Measurements from ENCODE around the gene MYT1. TPM values are rescaled to one million over a fixed set of nuclear protein-coding genes. Genes with fewer than 3 reads are reported as not detected.

The MYT1 gene
- total and polyA plus RNA-seq, 9 donors: 0.04 to 0.30 (median 0.09) TPM

DNA sequence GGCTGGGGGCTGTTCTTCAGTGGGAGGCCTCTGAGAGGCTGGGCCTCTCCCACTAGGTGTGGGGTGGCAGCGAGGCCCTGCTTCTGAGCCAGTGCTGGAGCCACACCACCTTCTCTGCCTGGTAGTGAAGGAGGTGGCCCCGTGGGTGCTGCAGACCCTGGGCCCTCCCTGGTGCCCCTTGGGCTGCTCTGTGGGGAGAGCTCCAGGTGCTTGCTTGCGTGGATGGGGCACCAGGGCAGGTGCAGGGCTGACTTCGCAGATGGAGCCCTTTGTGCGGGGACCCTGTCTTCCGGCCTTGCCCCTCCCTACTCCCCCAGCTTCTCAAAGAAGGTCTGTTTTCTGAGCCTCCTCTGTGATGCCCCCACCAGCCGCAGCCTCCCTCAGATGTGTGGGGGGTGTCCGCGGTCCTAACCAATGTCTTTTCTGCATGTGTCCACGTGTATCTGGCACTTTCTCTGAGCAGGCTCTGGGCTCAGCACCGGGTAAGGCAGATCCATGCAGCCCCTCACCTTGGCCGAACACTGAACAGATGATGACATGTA lies 17.2 kb upstream of the MYT1 start:
- Histone ChIP-seq H3K27ac (ENCODE audit: low read length) (no peak overlapping the region), H3K27me3 (ENCODE audit: control insufficient read depth, insufficient read depth, low read length) (peaks cover 6% of the 10 kb centered on the region), H3K4me1 (ENCODE audit: control insufficient read depth, insufficient read depth, low read length) (no peaks in the 10 kb centered on the region), H3K4me3 (ENCODE audit: low read length) (no peak overlapping the region), H3K9me3 (replicated peaks; ENCODE audit: control insufficient read depth, low read depth, low read length) (peaks cover 8% of the 10 kb centered on the region), H3K36me3 (ENCODE audit: control insufficient read depth, insufficient read depth, low read length) (no peaks in the 10 kb centered on the region)
- WGBS (ENCODE audit: insufficient coverage): 73% methylated on average over 6 of the region's 12 CpGs
- DNase-seq: no peak

DNA sequence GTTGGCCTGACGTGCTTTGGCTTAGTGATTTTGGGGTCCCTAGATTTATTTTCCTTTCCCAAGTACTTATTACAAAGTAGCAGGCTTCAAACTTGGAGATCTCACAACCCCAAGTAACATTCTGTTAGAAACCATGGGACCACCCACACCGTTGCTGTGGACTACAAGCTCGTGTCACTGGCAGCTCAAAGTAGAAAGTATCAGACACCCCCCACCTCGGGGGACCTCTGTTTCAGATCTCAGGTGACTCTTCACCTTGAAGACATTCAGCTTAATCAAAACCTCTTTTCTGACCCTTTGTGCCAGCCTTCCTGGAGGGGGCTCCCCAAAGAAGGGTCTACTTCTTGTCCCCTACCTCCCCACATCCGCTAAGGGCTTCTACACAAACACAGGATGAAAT lies 15.7 kb upstream of the MYT1 start:
- H3K9me3 ChIP-seq (replicated peaks; ENCODE audit: control insufficient read depth, low read depth, low read length): peaks cover 8% of the 10 kb centered on the region
- no peaks in the 10 kb centered on the region for H3K36me3 ChIP-seq (ENCODE audit: control insufficient read depth, insufficient read depth, low read length)
- H3K4me3 ChIP-seq (ENCODE audit: low read length): no peak overlapping the region
- peaks cover 2% of the 10 kb centered on the region for H3K27me3 ChIP-seq (ENCODE audit: control insufficient read depth, insufficient read depth, low read length)
- no peak overlapping the region for H3K27ac ChIP-seq (ENCODE audit: low read length)
- H3K4me1 ChIP-seq (ENCODE audit: control insufficient read depth, insufficient read depth, low read length): no peaks in the 10 kb centered on the region
- DNase-seq: no peak
- 55% methylated on average over 2 of the region's 5 CpGs for WGBS (ENCODE audit: insufficient coverage)

DNA sequence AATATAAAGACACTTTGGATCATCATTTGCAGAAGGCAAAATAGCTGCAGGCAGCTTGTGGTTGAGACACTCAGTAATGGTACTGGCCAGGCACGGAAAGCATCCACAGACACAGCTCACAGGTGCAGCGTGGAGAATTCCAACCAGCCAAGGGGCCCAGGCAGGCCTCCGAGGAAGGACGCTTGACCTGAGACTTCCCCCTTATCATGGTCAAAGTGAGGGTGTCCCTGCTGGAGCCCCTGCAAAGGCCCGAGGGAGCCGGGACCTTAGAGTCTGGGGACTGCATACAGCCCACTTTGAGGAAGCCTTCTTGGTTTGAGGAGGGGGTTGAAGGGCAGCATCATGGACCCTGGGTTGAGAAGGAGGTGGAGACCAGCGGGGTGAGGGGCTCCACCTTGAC lies 15.1 kb upstream of the MYT1 start:
- H3K9me3 ChIP-seq (replicated peaks; ENCODE audit: control insufficient read depth, low read depth, low read length): peaks cover 8% of the 10 kb centered on the region
- WGBS (ENCODE audit: insufficient coverage): 94% methylated on average over 3 of the region's 7 CpGs

DNA sequence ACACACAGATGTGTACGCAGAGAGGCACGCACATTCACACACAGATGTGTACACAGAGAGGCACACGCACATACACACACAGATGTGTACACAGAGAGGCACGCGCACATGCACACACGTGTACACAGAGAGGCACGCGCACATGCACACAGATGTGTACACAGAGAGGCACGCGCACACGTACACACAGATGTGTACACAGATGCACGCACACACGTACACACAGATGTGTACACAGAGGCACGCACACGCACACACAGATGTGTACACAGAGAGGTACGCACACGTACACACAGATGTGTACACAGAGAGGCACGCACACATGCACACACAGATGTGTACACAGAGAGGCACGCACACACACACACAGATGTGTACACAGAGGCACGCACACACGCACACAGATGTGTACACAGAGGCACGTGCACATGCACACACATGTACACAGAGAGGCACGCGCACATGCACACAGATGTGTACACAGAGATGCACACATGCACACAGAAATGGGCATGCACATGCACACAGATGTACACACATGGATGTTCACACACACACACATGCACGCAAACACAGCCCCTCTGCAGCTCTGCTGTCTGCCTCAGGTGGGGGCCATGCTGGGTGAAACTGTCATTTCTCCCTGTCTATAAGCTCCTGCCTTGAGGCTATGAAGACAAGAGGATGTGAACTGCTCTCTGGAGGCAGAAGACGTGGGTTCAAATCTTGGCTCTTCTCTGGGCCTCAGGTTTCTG lies 14.3 kb upstream of the MYT1 start:
- H3K27me3 ChIP-seq (ENCODE audit: control insufficient read depth, insufficient read depth, low read length): peaks cover under 1% of the 10 kb centered on the region
- no peak for DNase-seq

More for the DNA sequence above, 15.1 kb upstream of the MYT1 start:
- Histone ChIP-seq H3K36me3 (ENCODE audit: control insufficient read depth, insufficient read depth, low read length) (no peaks in the 10 kb centered on the region), H3K4me1 (ENCODE audit: control insufficient read depth, insufficient read depth, low read length) (no peaks in the 10 kb centered on the region), H3K4me3 (ENCODE audit: low read length) (no peak overlapping the region), H3K27ac (ENCODE audit: low read length) (no peak overlapping the region), H3K27me3 (ENCODE audit: control insufficient read depth, insufficient read depth, low read length) (peaks cover 2% of the 10 kb centered on the region)
- DNase-seq: no peak

DNA sequence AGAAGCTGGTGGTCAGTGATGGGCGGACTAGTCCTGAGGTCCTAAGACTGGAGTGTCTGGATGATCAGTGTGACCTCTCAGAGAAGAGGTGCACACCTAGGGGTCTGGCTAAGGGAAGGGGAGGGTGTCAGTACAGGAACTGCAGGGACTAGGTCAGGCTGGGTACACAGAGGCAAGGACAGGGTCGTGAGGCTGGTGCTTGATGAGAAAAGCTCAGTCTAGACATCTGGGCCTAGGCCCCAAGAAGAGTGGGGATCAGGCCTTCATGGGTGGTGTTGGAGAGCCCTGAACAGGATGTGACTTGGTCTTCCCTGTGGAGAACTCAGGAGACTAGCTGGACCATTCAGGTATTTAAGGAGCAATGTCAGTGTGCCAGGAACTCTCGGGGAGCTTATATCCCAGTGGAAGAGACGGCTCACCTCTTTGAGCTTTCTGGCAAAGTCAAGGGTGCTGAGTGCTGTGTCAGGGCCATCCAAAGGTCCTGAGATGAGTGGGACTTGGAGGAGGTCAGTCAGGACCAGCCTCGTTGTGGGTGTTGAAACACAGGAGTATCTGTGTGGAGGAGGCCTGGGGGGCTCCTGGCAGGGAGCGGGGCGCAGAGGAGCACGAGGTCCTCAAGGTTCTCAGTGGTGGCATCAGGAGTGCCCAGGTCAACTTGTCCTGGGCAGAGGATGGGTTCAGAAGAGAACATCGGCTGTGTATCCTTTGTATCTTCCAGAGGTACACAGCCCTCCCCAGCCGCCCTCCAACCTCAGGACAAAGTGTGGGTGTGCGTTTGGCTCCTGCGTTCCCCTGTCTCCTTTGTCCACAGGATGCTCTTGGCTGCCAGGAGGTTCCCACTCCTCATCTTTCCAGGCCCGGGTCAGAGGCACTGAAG lies 13.3 kb upstream of the MYT1 start:
- no peaks in the 10 kb centered on the region for H3K4me1 ChIP-seq (ENCODE audit: control insufficient read depth, insufficient read depth, low read length)
- no peaks in the 10 kb centered on the region for H3K36me3 ChIP-seq (ENCODE audit: control insufficient read depth, insufficient read depth, low read length)
- WGBS (ENCODE audit: insufficient coverage): 73% methylated on average over 12 of the region's 13 CpGs
- no peaks in the 10 kb centered on the region for H3K9me3 ChIP-seq (replicated peaks; ENCODE audit: control insufficient read depth, low read depth, low read length)
- no peak overlapping the region for H3K4me3 ChIP-seq (ENCODE audit: low read length)
- no peak for DNase-seq
- no peak overlapping the region for H3K27ac ChIP-seq (ENCODE audit: low read length)
- no peaks in the 10 kb centered on the region for H3K27me3 ChIP-seq (ENCODE audit: control insufficient read depth, insufficient read depth, low read length)

More for the DNA sequence above, 14.3 kb upstream of the MYT1 start:
- no peaks in the 10 kb centered on the region for H3K36me3 ChIP-seq (ENCODE audit: control insufficient read depth, insufficient read depth, low read length)
- no peak overlapping the region for H3K4me3 ChIP-seq (ENCODE audit: low read length)
- WGBS (ENCODE audit: insufficient coverage): 97% methylated on average over 22 of the region's 26 CpGs
- H3K27ac ChIP-seq (ENCODE audit: low read length): no peak overlapping the region
- H3K4me1 ChIP-seq (ENCODE audit: control insufficient read depth, insufficient read depth, low read length): no peaks in the 10 kb centered on the region
- H3K9me3 ChIP-seq (replicated peaks; ENCODE audit: control insufficient read depth, low read depth, low read length): peaks cover 6% of the 10 kb centered on the region

DNA sequence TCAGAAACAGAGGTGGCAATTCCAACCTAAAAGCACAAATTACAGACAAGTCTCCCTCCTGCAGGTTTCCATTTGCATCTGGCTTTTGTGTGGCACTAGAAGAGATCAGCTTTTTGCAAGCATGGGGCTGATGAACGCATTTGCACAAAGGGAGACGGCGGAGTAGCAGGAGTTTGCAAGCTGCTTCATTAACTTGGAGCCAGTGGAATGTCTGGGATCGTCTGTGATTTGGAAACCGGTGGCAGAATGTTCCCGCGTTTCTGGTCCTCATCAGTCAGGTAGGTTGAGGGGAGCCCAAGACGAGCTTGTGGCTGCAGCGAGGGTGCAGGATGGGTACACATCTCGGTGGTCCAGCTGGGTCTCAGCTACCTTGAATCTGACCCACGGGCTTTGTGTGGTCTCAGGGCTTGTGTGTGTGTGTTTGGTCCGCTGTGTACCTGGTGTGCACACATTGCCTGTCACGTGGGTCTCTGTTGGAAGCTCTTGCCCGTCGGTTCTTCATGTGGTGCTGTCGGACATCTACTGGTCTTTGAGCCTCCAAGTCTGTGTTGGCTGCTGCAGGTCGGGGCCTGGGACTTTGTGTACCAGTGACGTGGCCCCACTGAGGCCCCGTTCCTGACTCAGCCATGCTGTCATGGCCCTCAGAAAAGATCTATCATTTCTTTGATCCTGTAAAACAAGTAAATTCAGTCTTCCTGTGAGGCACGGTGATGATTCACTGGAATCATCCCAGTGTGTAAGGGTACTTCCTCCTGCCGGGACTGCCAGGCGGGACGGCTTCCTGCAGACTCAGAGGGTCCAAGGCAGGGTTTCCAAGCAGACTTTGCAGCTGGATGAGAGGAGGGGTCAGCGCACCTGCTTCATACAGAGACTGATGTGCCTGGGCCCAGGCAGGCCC lies 12.4 kb upstream of the MYT1 start:
- no peaks in the 10 kb centered on the region for H3K36me3 ChIP-seq (ENCODE audit: control insufficient read depth, insufficient read depth, low read length)
- H3K27ac ChIP-seq (ENCODE audit: low read length): no peak overlapping the region
- no peaks in the 10 kb centered on the region for H3K27me3 ChIP-seq (ENCODE audit: control insufficient read depth, insufficient read depth, low read length)
- no peaks in the 10 kb centered on the region for H3K9me3 ChIP-seq (replicated peaks; ENCODE audit: control insufficient read depth, low read depth, low read length)
- no peaks in the 10 kb centered on the region for H3K4me1 ChIP-seq (ENCODE audit: control insufficient read depth, insufficient read depth, low read length)
- DNase-seq: no peak
- WGBS (ENCODE audit: insufficient coverage): 60% methylated on average over 19 of the region's 24 CpGs
- H3K4me3 ChIP-seq (ENCODE audit: low read length): no peak overlapping the region

DNA sequence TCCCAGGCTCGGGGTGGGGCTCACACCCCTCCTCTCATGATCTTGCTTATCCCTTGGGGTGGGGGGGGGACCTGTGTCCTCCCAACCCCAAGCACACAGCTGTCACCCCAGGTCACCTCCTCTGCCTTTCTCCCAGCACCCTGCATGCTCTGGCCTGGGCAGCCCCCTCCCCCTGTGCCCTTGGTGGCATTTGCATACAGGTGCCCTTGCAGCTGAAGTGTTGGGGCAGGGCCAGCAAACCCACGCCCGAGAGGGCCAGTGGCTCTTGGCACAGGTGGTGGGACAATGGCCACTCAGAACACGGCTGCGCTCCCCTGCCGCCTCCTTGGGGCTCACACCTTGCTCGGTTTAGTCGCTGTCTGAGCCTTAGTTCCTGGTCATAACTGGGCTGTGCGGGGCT lies 11.3 kb upstream of the MYT1 start:
- no peaks in the 10 kb centered on the region for H3K9me3 ChIP-seq (replicated peaks; ENCODE audit: control insufficient read depth, low read depth, low read length)
- H3K4me1 ChIP-seq (ENCODE audit: control insufficient read depth, insufficient read depth, low read length): no peaks in the 10 kb centered on the region
- H3K4me3 ChIP-seq (ENCODE audit: low read length): no peak overlapping the region
- no peaks in the 10 kb centered on the region for H3K36me3 ChIP-seq (ENCODE audit: control insufficient read depth, insufficient read depth, low read length)
- 75% methylated on average over 7 of the region's 9 CpGs for WGBS (ENCODE audit: insufficient coverage)
- DNase-seq: no peak
- no peaks in the 10 kb centered on the region for H3K27me3 ChIP-seq (ENCODE audit: control insufficient read depth, insufficient read depth, low read length)
- H3K27ac ChIP-seq (ENCODE audit: low read length): no peak overlapping the region

DNA sequence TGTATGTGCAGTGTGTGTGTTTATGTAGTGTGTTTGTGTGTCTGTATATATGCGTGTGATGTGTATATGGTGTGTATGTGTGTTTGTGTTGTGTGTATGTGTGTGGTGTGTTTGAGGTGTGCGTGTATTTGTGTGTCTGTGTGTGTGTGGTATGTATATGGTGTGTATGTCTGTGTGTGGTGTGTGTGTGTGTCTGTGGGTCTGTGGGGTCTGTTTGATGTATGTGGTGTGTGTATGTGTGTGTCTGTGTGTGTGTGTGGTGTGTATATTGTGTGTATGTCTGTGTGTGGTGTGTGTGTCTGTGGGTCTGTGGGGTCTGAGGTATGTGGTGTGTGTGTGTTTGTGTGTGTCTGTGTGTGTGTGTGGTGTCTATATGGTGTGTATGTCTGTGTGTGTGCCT lies 10.8 kb upstream of the MYT1 start:
- no peaks in the 10 kb centered on the region for H3K27me3 ChIP-seq (ENCODE audit: control insufficient read depth, insufficient read depth, low read length)
- no peak for DNase-seq
- H3K9me3 ChIP-seq (replicated peaks; ENCODE audit: control insufficient read depth, low read depth, low read length): no peaks in the 10 kb centered on the region
- no peak overlapping the region for H3K4me3 ChIP-seq (ENCODE audit: low read length)
- no peak overlapping the region for H3K27ac ChIP-seq (ENCODE audit: low read length)
- H3K36me3 ChIP-seq (ENCODE audit: control insufficient read depth, insufficient read depth, low read length): no peaks in the 10 kb centered on the region
- no peaks in the 10 kb centered on the region for H3K4me1 ChIP-seq (ENCODE audit: control insufficient read depth, insufficient read depth, low read length)
- WGBS (ENCODE audit: insufficient coverage): 100% methylated on average over 2 of the region's 2 CpGs

DNA sequence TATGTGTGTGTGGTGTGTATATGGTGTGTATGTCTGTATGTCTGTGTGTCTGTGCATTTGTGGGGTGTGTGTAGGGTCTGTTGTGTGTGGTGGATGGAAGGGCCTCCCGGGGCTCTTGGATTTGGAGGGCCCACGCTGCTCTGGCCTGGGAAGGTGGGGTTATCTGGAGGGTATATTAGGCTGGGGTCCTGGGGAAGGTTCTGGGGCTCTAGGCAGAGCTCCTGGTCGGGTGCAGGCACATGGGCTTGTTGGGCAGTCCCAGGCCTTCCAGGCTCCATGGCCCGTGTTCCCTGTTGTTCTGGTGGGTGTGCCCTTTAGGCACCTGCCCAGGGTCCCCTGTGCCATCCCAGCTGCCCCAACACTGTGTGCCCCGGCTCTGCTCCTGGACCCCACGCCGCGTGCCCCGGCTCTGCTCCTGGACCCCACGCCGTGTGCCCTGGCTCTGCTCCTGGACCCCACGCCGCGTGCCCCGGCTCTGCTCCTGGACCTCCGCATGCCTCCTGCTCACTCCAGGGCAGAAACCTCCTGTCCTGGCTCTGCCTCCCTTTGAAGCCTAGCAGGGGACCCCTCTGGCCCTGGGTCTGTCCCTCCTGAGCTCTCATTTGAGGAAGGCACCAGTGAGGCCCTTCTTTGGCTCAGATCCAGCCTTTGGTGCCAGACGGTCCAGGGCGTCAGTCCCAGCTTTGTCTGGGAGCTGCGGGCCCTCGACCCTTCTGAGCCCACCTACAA lies 10.2 kb upstream of the MYT1 start:
- DNase-seq: no peak
- Histone ChIP-seq H3K4me3 (ENCODE audit: low read length) (no peak overlapping the region), H3K27me3 (ENCODE audit: control insufficient read depth, insufficient read depth, low read length) (peaks cover 2% of the 10 kb centered on the region), H3K27ac (ENCODE audit: low read length) (no peak overlapping the region), H3K9me3 (replicated peaks; ENCODE audit: control insufficient read depth, low read depth, low read length) (no peaks in the 10 kb centered on the region), H3K36me3 (ENCODE audit: control insufficient read depth, insufficient read depth, low read length) (no peaks in the 10 kb centered on the region), H3K4me1 (ENCODE audit: control insufficient read depth, insufficient read depth, low read length) (no peaks in the 10 kb centered on the region)
- WGBS (ENCODE audit: insufficient coverage): 87% methylated on average over 20 of the region's 20 CpGs

Data from muscle of leg (tissue), 11 donors.